H1 (cell line): Measurements from ENCODE around the gene GNAL. TPM values are rescaled to one million over a fixed set of nuclear protein-coding genes. Genes with fewer than 3 reads are reported as not detected.

Experiments
- CTCF ChIA-PET: fragments of 300-600 bp; sonication (Branson Sonifier 250); formaldehyde crosslinking; loops from one replicate; lab custom pipeline; 2021; ENCODE audit not compliant: partially characterized antibody; lab: Charles Lee
- POLR2A ChIA-PET: fragments of 300-600 bp; sonication (Branson Sonifier 250); formaldehyde crosslinking; loops from one replicate; lab custom pipeline; 2021; ENCODE audit warnings: inconsistent platforms; ENCODE audit not compliant: partially characterized antibody; lab: Charles Lee
- DNase-seq, 2 experiments: peaks; one replicate each; pipeline versions ENCODE4 v3.0.0 to v3.0.0-alpha.2; 2010 to 2022; ENCODE audit warnings: low spot score in 2 of 2, low read depth in 1 of 2, mixed read lengths in 1 of 2
- FAIRE-seq: peaks from 2 replicates; lab custom pipeline; 2011; peaks lifted over from hg19 to GRCh38; lab: Jason Lieb, UNC
- H2AFZ ChIP-seq: 2 replicates; pipeline ENCODE4 v1.8.1; 2012; ENCODE audit warnings: low read length, inconsistent platforms
- H2AK5ac ChIP-seq: 2 replicates; pipeline ENCODE4 v1.6.1; 2013; ENCODE audit warnings: low read depth, low read length
- H2BK120ac ChIP-seq: replicated peaks from 2 replicates; pipeline ENCODE3; 2013; ENCODE audit warnings: low read depth, low read length, inconsistent platforms
- H2BK12ac ChIP-seq: 2 replicates; pipeline ENCODE4 v1.6.1; 2013; ENCODE audit warnings: low read depth, low read length
- H2BK15ac ChIP-seq: 2 replicates; pipeline ENCODE4 v1.6.1; 2013; ENCODE audit warnings: low read length
- H2BK20ac ChIP-seq: 2 replicates; pipeline ENCODE4 v1.6.1; 2013; ENCODE audit warnings: low read length
- H2BK5ac ChIP-seq: 2 replicates; pipeline ENCODE4 v1.6.1; 2013; ENCODE audit warnings: low read depth, low read length
- H3K14ac ChIP-seq: 2 replicates; pipeline ENCODE4 v1.6.1; 2013; ENCODE audit warnings: inconsistent platforms; ENCODE audit not compliant: insufficient read length
- H3K18ac ChIP-seq: 2 replicates; pipeline ENCODE4 v1.6.1; 2013; ENCODE audit warnings: low read length; ENCODE audit errors: extremely low read depth
- H3K23ac ChIP-seq: 2 replicates; pipeline ENCODE4 v1.6.1; 2013; ENCODE audit warnings: inconsistent platforms; ENCODE audit not compliant: insufficient read length
- H3K23me2 ChIP-seq: 2 replicates; pipeline ENCODE4 v1.6.1; 2013; ENCODE audit warnings: low read depth, low read length
- H3K27ac ChIP-seq: 2 replicates; pipeline ENCODE4 v1.6.1; 2011; ENCODE audit warnings: low read depth, low read length, inconsistent platforms
- H3K27me3 ChIP-seq, 4 experiments: replicated peaks in 1 of 4; 1 replicate in 1 of 4; 2 replicates in 3 of 4; pipeline versions ENCODE4 v1.6.1 to v1.8.1; 2011 to 2013; ENCODE audit warnings: low read length in 3 of 4, mild to moderate bottlenecking in 3 of 4, inconsistent platforms in 2 of 4, mixed read lengths in 2 of 4, moderate library complexity in 1 of 4; ENCODE audit not compliant: control insufficient read depth in 3 of 4, insufficient read depth in 3 of 4; ENCODE audit errors: extremely low read depth in 1 of 4
- H3K36me3 ChIP-seq, 4 experiments: 2 replicates each; pipeline versions ENCODE4 v1.6.1 to v1.8.1; 2011 to 2013; ENCODE audit warnings: mild to moderate bottlenecking in 4 of 4, low read length in 3 of 4, moderate library complexity in 2 of 4, control low read depth in 1 of 4, inconsistent platforms in 1 of 4; ENCODE audit not compliant: insufficient read depth in 4 of 4, control insufficient read depth in 2 of 4
- H3K4ac ChIP-seq: replicated peaks from 2 replicates; pipeline ENCODE3; 2013; ENCODE audit warnings: low read length, low read depth, mixed read lengths, inconsistent platforms; ENCODE audit not compliant: insufficient read length
- H3K4me1 ChIP-seq, 4 experiments: replicated peaks in 1 of 4; 1 replicate in 1 of 4; 2 replicates in 3 of 4; pipeline versions ENCODE4 v1.6.1 to v1.8.1; 2011 to 2013; ENCODE audit warnings: low read length in 3 of 4, inconsistent platforms in 2 of 4, mixed read lengths in 1 of 4; ENCODE audit not compliant: insufficient read depth in 4 of 4, control insufficient read depth in 3 of 4
- H3K4me2 ChIP-seq, 2 experiments: 2 replicates each; pipeline versions ENCODE4 v1.6.1 to v1.8.1; 2011 to 2013; ENCODE audit warnings: low read depth in 2 of 2, low read length in 2 of 2, control low read depth in 1 of 2, inconsistent platforms in 1 of 2, mild to moderate bottlenecking in 1 of 2; ENCODE audit not compliant: insufficient read depth in 1 of 2
- H3K4me3 ChIP-seq, 4 experiments: fragments of 200-600, 300-600 bp in 1 of 4; sonication (generic), shearing (Covaris generic), sonication (Bioruptor Twin) in 1 of 4; 2 replicates each; pipeline versions ENCODE4 v1.5.1 to v1.8.1; 2011 to 2016; ENCODE audit warnings: low read length in 4 of 4, low read depth in 3 of 4, control low read depth in 2 of 4, inconsistent platforms in 2 of 4, mild to moderate bottlenecking in 2 of 4, mixed read lengths in 1 of 4, moderate library complexity in 1 of 4; ENCODE audit not compliant: insufficient read depth in 2 of 4; ENCODE audit errors: extremely low read depth in 1 of 4
- H3K56ac ChIP-seq: replicated peaks from 2 replicates; pipeline ENCODE3; 2013; ENCODE audit warnings: low read depth, mild to moderate bottlenecking, mixed read lengths, low read length, inconsistent platforms; ENCODE audit not compliant: insufficient read length
- H3K79me1 ChIP-seq: 2 replicates; pipeline ENCODE4 v1.6.1; 2013; ENCODE audit warnings: low read depth, low read length, control low read depth
- H3K79me2 ChIP-seq, 2 experiments: 2 replicates each; pipeline versions ENCODE4 v1.6.1 to v1.8.1; 2012 to 2013; ENCODE audit warnings: low read length in 2 of 2, mild to moderate bottlenecking in 2 of 2, inconsistent platforms in 1 of 2; ENCODE audit not compliant: insufficient read depth in 2 of 2, control insufficient read depth in 1 of 2
- H3K9ac ChIP-seq, 4 experiments: replicated peaks in 1 of 4; 1 replicate in 1 of 4; 2 replicates in 3 of 4; pipeline versions ENCODE4 v1.6.1 to v1.8.1; 2011 to 2013; ENCODE audit warnings: low read depth in 3 of 4, low read length in 3 of 4, control low read depth in 2 of 4, mild to moderate bottlenecking in 2 of 4, moderate library complexity in 2 of 4, inconsistent platforms in 1 of 4; ENCODE audit errors: extremely low read depth in 1 of 4
- H3K9me3 ChIP-seq, 2 experiments: 2 replicates each; pipeline versions ENCODE4 v1.6.1 to v1.8.1; 2012 to 2013; ENCODE audit warnings: mild to moderate bottlenecking in 2 of 2, moderate library complexity in 2 of 2, control low read depth in 1 of 2, inconsistent platforms in 1 of 2, low read depth in 1 of 2, low read length in 1 of 2, mixed read lengths in 1 of 2; ENCODE audit not compliant: insufficient read depth in 2 of 2
- H4K20me1 ChIP-seq, 2 experiments: replicated peaks in 1 of 2; 2 replicates each; pipeline versions ENCODE3 to v1.8.1; 2011 to 2013; ENCODE audit warnings: inconsistent platforms in 2 of 2, low read length in 2 of 2, mild to moderate bottlenecking in 1 of 2; ENCODE audit not compliant: insufficient read depth in 2 of 2, control insufficient read depth in 1 of 2
- H4K5ac ChIP-seq: 2 replicates; pipeline ENCODE4 v1.6.1; 2013; ENCODE audit warnings: low read length, low read depth, mixed read lengths, inconsistent platforms; ENCODE audit not compliant: insufficient read length
- H4K8ac ChIP-seq: 2 replicates; pipeline ENCODE4 v1.8.0; 2013; ENCODE audit warnings: mild to moderate bottlenecking, moderate library complexity, low read length, inconsistent platforms; ENCODE audit not compliant: insufficient read depth; ENCODE audit errors: extremely low read depth
- H4K91ac ChIP-seq: replicated peaks from 2 replicates; pipeline ENCODE3; 2013; ENCODE audit warnings: low read length, mixed read lengths, inconsistent platforms; ENCODE audit not compliant: insufficient read length
- CTBP2 ChIP-seq: IDR thresholded peaks from 2 replicates; pipeline ENCODE4 v1.7.0; 2011; ENCODE audit warnings: borderline replicate concordance, mild to moderate bottlenecking, moderate library complexity, mixed read lengths, low read length; ENCODE audit not compliant: insufficient read depth, insufficient read length
- EP300 ChIP-seq, 2 experiments: IDR thresholded peaks; 1 replicate in 1 of 2; 2 replicates in 1 of 2; pipeline ENCODE4 v1.6.1; 2011 to 2012; ENCODE audit warnings: low read depth in 2 of 2, low read length in 2 of 2, mild to moderate bottlenecking in 2 of 2, borderline replicate concordance in 1 of 2, inconsistent platforms in 1 of 2, moderate library complexity in 1 of 2
- TAF1 ChIP-seq: IDR thresholded peaks from 2 replicates; pipeline ENCODE4 v1.6.1; 2011; ENCODE audit warnings: mild to moderate bottlenecking, low read depth, low read length
- WGBS, 2 experiments: shearing (Covaris generic) in 1 of 2; methylation state at CpG; one replicate each; pipeline versions ENCODE4 v1.1.6 to v1.1.7; 2013 to 2015; ENCODE audit warnings: low lambda C conversion rate in 2 of 2, mixed read lengths in 2 of 2, inconsistent platforms in 1 of 2, low coverage in 1 of 2, missing lambda C conversion rate in 1 of 2; ENCODE audit not compliant: insufficient replicate concordance in 2 of 2, insufficient coverage in 1 of 2, insufficient read length in 1 of 2; ENCODE audit errors: extremely low coverage in 1 of 2, missing lambda C conversion rate in 1 of 2; 5-methylcytosine and 5-hydroxymethylcytosine counted together
- polyA plus RNA-seq, 7 experiments: library from polyadenylated mRNA; depleted of rRNA in 3 of 7; stranded (reverse) in 5 of 7; unstranded in 2 of 7; fragments of >200 nt in 5 of 7; fragments of 200-250 nt in 2 of 7; gene quantifications; 1 replicate in 5 of 7; 2 replicates in 1 of 7; 4 replicates in 1 of 7; pipeline versions ENCODE4 v1.2.1 to v1.2.3, GENCODE V29; 2011 to 2013; ENCODE audit warnings: missing spikeins in 2 of 7, mixed read lengths in 2 of 7
- total RNA-seq: library from RNA; stranded (reverse); fragmentation: NEBNext Ultra II Directional; extraction: Animal tissue kit (Norgen Biotek cat#: 25700); gene quantifications from 2 replicates; pipeline ENCODE4 v1.2.1, GENCODE V29; 2021

The GNAL gene
- total and polyA plus RNA-seq, 2 of the 8 experiments (the other 6 are each of a cell fraction or from before 2014, with no cell fraction given), result 13.2 to 18.3 TPM

DNA sequence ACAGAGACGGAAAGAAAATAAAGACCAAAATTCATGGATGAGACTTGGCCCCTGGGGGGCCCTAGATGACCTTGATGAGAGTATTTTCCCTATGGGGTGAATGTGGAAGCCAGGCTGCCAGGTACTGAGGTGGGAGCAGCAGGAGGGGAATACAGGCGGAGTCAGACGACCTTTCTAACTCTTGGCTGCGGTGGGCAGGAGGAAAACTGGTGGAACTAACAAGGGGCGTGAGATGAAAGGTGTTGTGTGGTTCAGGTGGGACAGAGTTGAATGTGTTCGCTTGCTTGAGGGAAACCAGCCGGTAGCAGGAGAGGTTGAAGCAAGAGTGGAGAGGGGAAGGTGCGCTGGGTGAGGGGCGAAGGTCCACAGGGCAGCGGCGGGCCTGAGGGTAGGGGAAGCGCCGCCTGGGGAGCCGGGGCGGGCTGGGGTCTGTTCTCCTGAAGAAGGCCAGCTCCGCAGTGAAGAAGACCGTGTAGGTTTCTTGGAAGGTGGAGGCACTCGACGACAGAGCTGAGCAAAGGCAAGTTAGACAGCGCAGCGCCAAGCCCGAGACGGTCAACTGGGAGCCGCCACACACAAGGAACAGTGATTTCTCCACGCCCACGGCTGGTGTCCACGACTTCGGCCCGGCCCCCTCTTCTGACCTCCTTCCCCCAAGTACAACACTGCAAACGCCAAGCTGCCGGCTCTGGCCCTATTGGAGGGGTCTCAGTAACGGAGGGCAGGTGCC lies 61.7 kb downstream of the GNAL start:
- H2AFZ ChIP-seq, result no peak overlapping the region
- peaks cover 2 to 35% (median 25%) of the 10 kb centered on the region in 4 experiments for H3K27me3 ChIP-seq
- H3K79me1 ChIP-seq, result no peaks in the 10 kb centered on the region
- peak overlapping the region; percentile 86 to 100 for H3K4me2 ChIP-seq
- POLR2A ChIA-PET, result interaction anchor here (0.5 kb wide), 1 partner anchor 196 kb away, joined by 3 read pairs; no protein-coding TSS in a partner anchor
- peak overlapping the region; percentile 36 for H4K91ac ChIP-seq
- no peaks in the 10 kb centered on the region for H4K20me1 ChIP-seq
- H2BK5ac ChIP-seq, result 0 out of 2 replicates have a peak overlapping the region, but pooled peaks have one; percentile 2
- H3K9ac ChIP-seq, result no peak overlapping the region
- no peak overlapping the region for H3K27ac ChIP-seq
- peak overlapping the region; percentile 25; the same call in 1 of the 2 replicates for H3K18ac ChIP-seq
- TF ChIP-seq CTBP2 (no peak), EP300 (IDR thresholded peaks at IDR 0.05; ENCODE audit: borderline replicate concordance in 1 of 2, low read depth in 2 of 2, low read length in 2 of 2) (no peak), TAF1 (0 out of 2 replicates have a peak, but pooled peaks have one; percentile 19)
- peaks cover 0 to 11% (median 3%) of the 10 kb centered on the region in 4 experiments; a peak in 5 of 7 replicates for H3K4me1 ChIP-seq
- no peak overlapping the region; the same call in 1 of the 2 replicates for H2AK5ac ChIP-seq
- H4K5ac ChIP-seq, result no peak overlapping the region
- H3K23ac ChIP-seq, result no peak overlapping the region
- peak overlapping the region; percentile 9; the same call in 1 of the 2 replicates for H2BK20ac ChIP-seq
- peak overlapping the region; percentile 87; the same call in 1 of the 2 replicates for H2BK12ac ChIP-seq
- no peaks in the 10 kb centered on the region for H3K79me2 ChIP-seq
- H3K36me3 ChIP-seq, result no peaks in the 10 kb centered on the region
- no peak overlapping the region for H3K4ac ChIP-seq
- 75% methylated on average over 25 of the region's 32 CpGs; no CpG with 5 or more reads in 1 of the 2 experiments for WGBS, 2 experiments
- H3K14ac ChIP-seq, result no peak overlapping the region
- no peaks in the 10 kb centered on the region; a peak in 1 of 4 replicates for H3K9me3 ChIP-seq
- CTCF ChIA-PET, result interaction anchor here (0.6 to 1.7 kb wide), 8 partner anchors 9 to 612 kb away, joined by 3 to 6 read pairs (median 3); no protein-coding TSS in a partner anchor
- peak overlapping the region in 2 of 4 experiments; percentile 66 to 70; a peak in 3 of 8 replicates for H3K4me3 ChIP-seq
- H3K23me2 ChIP-seq, result peaks cover 15% of the 10 kb centered on the region
- H2BK15ac ChIP-seq, result peak overlapping the region; percentile 88; the same call in 1 of the 2 replicates
- no peak for FAIRE-seq
- H3K56ac ChIP-seq, result no peak overlapping the region
- DNase-seq, result no peak
- peak overlapping the region; percentile 36 for H2BK120ac ChIP-seq
- peak overlapping the region; percentile 65 for H4K8ac ChIP-seq
